ENCODE measurements around the gene STX11.

The STX11 gene

GRCh38 chr6:144138542-144138941 is 11.8 kb upstream of the STX11 start:
- in situ Hi-C loops (cut with HindIII; ENCODE audit: low sequenced_read_pairs) = no loop called here
- TF ChIP-seq CTCF (IDR thresholded peaks at IDR 0.05; ENCODE audit: low read depth, low read length) = no peak
- DNase-seq (ENCODE audit: low read depth, low spot score) = no peak
- H3K4me3 ChIP-seq (ENCODE audit: low read depth, low read length) = no peak overlapping the region

- no peak for DNase-seq (ENCODE audit: low read depth, low spot score)
- no peak overlapping the region for H3K4me3 ChIP-seq (ENCODE audit: low read depth, low read length)
- TF ChIP-seq CTCF (IDR thresholded peaks at IDR 0.05; ENCODE audit: low read depth, low read length) = no peak
- in situ Hi-C loops (cut with HindIII; ENCODE audit: low sequenced_read_pairs) = no loop called here
These were observed 10.5 kb upstream of the STX11 start for GRCh38 chr6:144139817-144140216.

- in situ Hi-C loops (cut with HindIII; ENCODE audit: low sequenced_read_pairs) = no loop called here
- H3K4me3 ChIP-seq (ENCODE audit: low read depth, low read length) = no peak overlapping the region
- no peak for DNase-seq (ENCODE audit: low read depth, low spot score)
- no peak for TF ChIP-seq CTCF (IDR thresholded peaks at IDR 0.05; ENCODE audit: low read depth, low read length)
These were observed 9.4 kb upstream of the STX11 start for GRCh38 chr6:144140867-144141266.

- in situ Hi-C loops (cut with HindIII; ENCODE audit: low sequenced_read_pairs) = no loop called here
- no peak for TF ChIP-seq CTCF (IDR thresholded peaks at IDR 0.05; ENCODE audit: low read depth, low read length)
- no peak for DNase-seq (ENCODE audit: low read depth, low spot score)
- H3K4me3 ChIP-seq (ENCODE audit: low read depth, low read length) = no peak overlapping the region
These were observed 8.8 kb upstream of the STX11 start for GRCh38 chr6:144141470-144141869.

- no peak overlapping the region for H3K4me3 ChIP-seq (ENCODE audit: low read depth, low read length)
- no peak for DNase-seq (ENCODE audit: low read depth, low spot score)
- no peak for TF ChIP-seq CTCF (IDR thresholded peaks at IDR 0.05; ENCODE audit: low read depth, low read length)
- in situ Hi-C loops (cut with HindIII; ENCODE audit: low sequenced_read_pairs) = no loop called here
These were observed 7.2 kb upstream of the STX11 start for GRCh38 chr6:144143106-144143505.

- no peak for TF ChIP-seq CTCF (IDR thresholded peaks at IDR 0.05; ENCODE audit: low read depth, low read length)
- H3K4me3 ChIP-seq (ENCODE audit: low read depth, low read length) = no peak overlapping the region
- in situ Hi-C loops (cut with HindIII; ENCODE audit: low sequenced_read_pairs) = no loop called here
These were observed 6.4 kb upstream of the STX11 start for GRCh38 chr6:144143878-144144277.

GRCh38 chr6:144144996-144145395 is 5.3 kb upstream of the STX11 start:
- no peak overlapping the region for H3K4me3 ChIP-seq (ENCODE audit: low read depth, low read length)
- in situ Hi-C loops (cut with HindIII; ENCODE audit: low sequenced_read_pairs) = no loop called here
- TF ChIP-seq CTCF (IDR thresholded peaks at IDR 0.05; ENCODE audit: low read depth, low read length) = no peak
- no peak for DNase-seq (ENCODE audit: low read depth, low spot score)

More at GRCh38 chr6:144143878-144144277, 6.4 kb upstream of the STX11 start:
- DNase-seq (ENCODE audit: low read depth, low spot score) = no peak

All from astrocyte of the spinal cord (primary cell).